ENCODE data around the gene RDX.

GRCh38 chr11:110148775-110149744 is 147.4 kb downstream of the RDX start:
- no peak for TF ChIP-seq POLR2A (IDR thresholded peaks at IDR 0.05; ENCODE audit: low read length)
- TF ChIP-seq GATA1 (IDR thresholded peaks at IDR 0.05; ENCODE audit: low read depth, low read length): no peak

Measured in erythroblast (primary cell).